Endodermal cell (in vitro differentiated cells): ENCODE measurements around the gene GALNT2. TPM values are rescaled to one million over a fixed set of nuclear protein-coding genes. Genes with fewer than 3 reads are reported as not detected.

Experiments used
- DNase-seq: peaks from one replicate; pipeline ENCODE4 v3.0.0-alpha.2; 2017
- H3K27ac ChIP-seq: 2 replicates; pipeline ENCODE4 v1.5.1; 2013; ENCODE audit warnings: mild to moderate bottlenecking, low read depth, low read length, moderate library complexity
- H3K27me3 ChIP-seq: 2 replicates; pipeline ENCODE4 v1.6.1; 2013; ENCODE audit warnings: mild to moderate bottlenecking, low read length, moderate library complexity; ENCODE audit not compliant: insufficient read depth, control insufficient read depth, poor library complexity, severe bottlenecking
- H3K36me3 ChIP-seq: 2 replicates; pipeline ENCODE4 v1.7.0; 2013; ENCODE audit warnings: mild to moderate bottlenecking, low read length, moderate library complexity; ENCODE audit not compliant: control insufficient read depth, insufficient read depth
- H3K4me1 ChIP-seq: one replicate; pipeline ENCODE4 v1.7.0; 2013; ENCODE audit warnings: low read length; ENCODE audit not compliant: control insufficient read depth, insufficient read depth
- H3K4me3 ChIP-seq: 2 replicates; pipeline ENCODE4 v1.5.1; 2013; ENCODE audit warnings: mild to moderate bottlenecking, low read length, moderate library complexity
- H3K9ac ChIP-seq: 2 replicates; pipeline ENCODE4 v1.6.1; 2013; ENCODE audit warnings: mild to moderate bottlenecking, low read length, moderate library complexity; ENCODE audit not compliant: poor library complexity, severe bottlenecking; ENCODE audit errors: extremely low read depth
- H3K9me3 ChIP-seq: 2 replicates; pipeline ENCODE4 v1.6.1; 2013; ENCODE audit warnings: mild to moderate bottlenecking, low read length, moderate library complexity; ENCODE audit not compliant: control insufficient read depth
- H3K27ac Mint-ChIP-seq: 2 replicates; pipeline ENCODE4 v1.8.0; 2020; ENCODE audit warnings: mixed read lengths
- H3K27me3 Mint-ChIP-seq: 2 replicates; pipeline ENCODE4 v1.8.0; 2021; ENCODE audit warnings: mild to moderate bottlenecking, mixed read lengths; ENCODE audit not compliant: insufficient read depth
- H3K36me3 Mint-ChIP-seq: 2 replicates; pipeline ENCODE4 v1.8.0; 2020; ENCODE audit warnings: low read depth, mixed read lengths
- H3K4me1 Mint-ChIP-seq: 2 replicates; pipeline ENCODE4 v1.8.0; 2020; ENCODE audit warnings: mixed read lengths
- H3K4me3 Mint-ChIP-seq: 2 replicates; pipeline ENCODE4 v1.8.0; 2020; ENCODE audit warnings: mild to moderate bottlenecking, moderate library complexity, mixed read lengths
- H3K9me3 Mint-ChIP-seq: 2 replicates; pipeline ENCODE4 v1.8.0; 2020; ENCODE audit warnings: mild to moderate bottlenecking, mixed read lengths
- CTCF ChIP-seq: fragments of 200-600 bp; sonication (generic); conservative IDR thresholded peaks from 2 replicates; pipeline ENCODE4 v1.5.0; 2021; ENCODE audit warnings: antibody characterized with exemption, mild to moderate bottlenecking
- WGBS, 2 experiments: methylation state at CpG; one replicate each; pipeline versions ENCODE4 v1.1.5 to v1.1.7; 2013; ENCODE audit warnings: missing lambda C conversion rate in 2 of 2, mixed read lengths in 1 of 2; ENCODE audit not compliant: insufficient coverage in 1 of 2, insufficient read length in 1 of 2; 5-methylcytosine and 5-hydroxymethylcytosine counted together
- total RNA-seq, 2 donors: library from RNA; stranded (reverse); fragmentation: NEBNext Ultra II Directional in 1 of 2; extraction: Animal tissue kit (Norgen Biotek cat#: 25700) in 1 of 2; gene quantifications; 2 replicates in 1 of 2; 3 replicates in 1 of 2; pipeline ENCODE4 v1.2.1, GENCODE V29; 2021

GALNT2 gene
- total RNA-seq, 2 donors from 2014 or later, result 41.6 to 63.5 TPM

GRCh38 chr1:230113235-230113592 is 46.2 kb downstream of the GALNT2 start:
- Mint-ChIP-seq H3K27me3 (peaks cover 78% of the 10 kb centered on the region), H3K4me1 (peaks cover 37% of the 10 kb centered on the region), H3K9me3 (no peaks in the 10 kb centered on the region), H3K4me3 (no peak overlapping the region), H3K27ac (no peak overlapping the region), H3K36me3 (peaks cover 7% of the 10 kb centered on the region)
- H3K27me3 ChIP-seq, result peaks cover 61% of the 10 kb centered on the region
- peaks cover 2% of the 10 kb centered on the region for H3K4me1 ChIP-seq
- no peak for TF ChIP-seq CTCF
- no peaks in the 10 kb centered on the region for H3K9me3 ChIP-seq
- H3K27ac ChIP-seq, result no peak overlapping the region
- 90 to 100% methylated on average over 2 to 4 of the region's 4 CpGs for whole genome bisulfite sequencing, 2 experiments
- no peak overlapping the region for H3K9ac ChIP-seq
- no peak overlapping the region for H3K4me3 ChIP-seq
- DNase-seq, result no peak
- no peaks in the 10 kb centered on the region for H3K36me3 ChIP-seq

GRCh38 chr1:230113593-230114236 is 46.7 kb downstream of the GALNT2 start:
- no peak overlapping the region for H3K9ac ChIP-seq
- peaks cover 83% of the 10 kb centered on the region for H3K27me3 Mint-ChIP-seq
- H3K27ac ChIP-seq, result no peak overlapping the region
- peaks cover 66% of the 10 kb centered on the region for H3K27me3 ChIP-seq
- DNase-seq, result peak; percentile 53
- H3K36me3 ChIP-seq, result no peaks in the 10 kb centered on the region
- H3K27ac Mint-ChIP-seq, result no peak overlapping the region
- no peaks in the 10 kb centered on the region for H3K9me3 ChIP-seq
- H3K9me3 Mint-ChIP-seq, result no peaks in the 10 kb centered on the region
- peaks cover 7% of the 10 kb centered on the region for H3K36me3 Mint-ChIP-seq
- peaks cover 37% of the 10 kb centered on the region for H3K4me1 Mint-ChIP-seq
- no peak overlapping the region for H3K4me3 ChIP-seq
- H3K4me3 Mint-ChIP-seq, result no peak overlapping the region
- peaks cover 2% of the 10 kb centered on the region for H3K4me1 ChIP-seq
- no peak for TF ChIP-seq CTCF
- WGBS, 2 experiments, result 77 to 87% methylated on average over 15 to 17 of the region's 17 CpGs

GRCh38 chr1:230114237-230114651 is 47.2 kb downstream of the GALNT2 start:
- Mint-ChIP-seq H3K27ac (no peak overlapping the region), H3K27me3 (peaks cover 88% of the 10 kb centered on the region), H3K9me3 (no peaks in the 10 kb centered on the region), H3K4me3 (no peak overlapping the region), H3K36me3 (peaks cover 7% of the 10 kb centered on the region), H3K4me1 (peaks cover 39% of the 10 kb centered on the region)
- 91 to 93% methylated on average over 14 to 15 of the region's 15 CpGs for WGBS, 2 experiments
- Histone ChIP-seq H3K27me3 (peaks cover 72% of the 10 kb centered on the region), H3K9me3 (no peaks in the 10 kb centered on the region), H3K9ac (no peak overlapping the region), H3K27ac (no peak overlapping the region), H3K4me1 (peaks cover 2% of the 10 kb centered on the region), H3K36me3 (no peaks in the 10 kb centered on the region), H3K4me3 (no peak overlapping the region)
- no peak for DNase-seq
- TF ChIP-seq CTCF, result no peak
